ENCODE measurements around the gene TMEM92. TPM values are rescaled to one million over a fixed set of nuclear protein-coding genes. Genes with fewer than 3 reads are reported as not detected.
"Not testable (repeated sequence)": the region's sequence is repeated elsewhere in the genome, so short reads cannot be mapped to it uniquely, and the experiment has no call there.

Gene TMEM92
- total RNA-seq, 2 donors from 2014 or later = 3.4 to 9.4 TPM

GRCh38 chr17:50314456-50315011 is 40.3 kb downstream of the TMEM92 start:
- DNase-seq (no peak), ATAC-seq (no peak)
- intact Hi-C loops (cut with DNase I, micrococcal nuclease) = no loop called here

- no peak for ATAC-seq
- DNase-seq = no peak
- intact Hi-C loops (cut with DNase I, micrococcal nuclease) = no loop called here
Observed at GRCh38 chr17:50316016-50316587, 41.8 kb downstream of the TMEM92 start.

GRCh38 chr17:50316660-50317059 is 42.4 kb downstream of the TMEM92 start:
- ATAC-seq; intact Hi-C loops (cut with DNase I, micrococcal nuclease); DNase-seq: not testable (repeated sequence)

GRCh38 chr17:50317121-50317520 is 42.9 kb downstream of the TMEM92 start:
- no peak for DNase-seq
- no peak for ATAC-seq
- intact Hi-C loops (cut with DNase I, micrococcal nuclease) = no loop called here

- ATAC-seq = no peak
- intact Hi-C loops (cut with DNase I, micrococcal nuclease) = no loop called here
- no peak for DNase-seq
Observed at GRCh38 chr17:50318501-50319285, 44.4 kb downstream of the TMEM92 start.

- intact Hi-C loops (cut with DNase I, micrococcal nuclease) = no loop called here
- ATAC-seq (no peak), DNase-seq (no peak)
Observed at GRCh38 chr17:50319306-50320004, 45.2 kb downstream of the TMEM92 start.

- no peak for ATAC-seq
- intact Hi-C loops (cut with DNase I, micrococcal nuclease) = no loop called here
- no peak for DNase-seq
Observed at GRCh38 chr17:50322271-50322670, 48.0 kb downstream of the TMEM92 start.

GRCh38 chr17:50323060-50323459 is 48.8 kb downstream of the TMEM92 start:
- no peak for ATAC-seq
- intact Hi-C loops (cut with DNase I, micrococcal nuclease) = no loop called here
- no peak for DNase-seq

GRCh38 chr17:50325906-50326305 is 51.6 kb downstream of the TMEM92 start:
- intact Hi-C loops (cut with DNase I, micrococcal nuclease) = no loop called here
- ATAC-seq (no peak), DNase-seq (no peak)

GRCh38 chr17:50326831-50327364 is 52.6 kb downstream of the TMEM92 start:
- intact Hi-C loops (cut with DNase I, micrococcal nuclease) = no loop called here
- ATAC-seq (no peak), DNase-seq (no peak)

- no peak for DNase-seq
- no peak for ATAC-seq
- intact Hi-C loops (cut with DNase I, micrococcal nuclease) = no loop called here
Observed at GRCh38 chr17:50328363-50329325, 54.4 kb downstream of the TMEM92 start.

- DNase-seq = no peak
- intact Hi-C loops (cut with DNase I, micrococcal nuclease) = no loop called here
- ATAC-seq = no peak
Observed at GRCh38 chr17:50329716-50330115, 55.5 kb downstream of the TMEM92 start.

GRCh38 chr17:50330151-50330775 is 56.0 kb downstream of the TMEM92 start:
- DNase-seq (no peak), ATAC-seq (no peak)
- intact Hi-C loops (cut with DNase I, micrococcal nuclease) = no loop called here

Other genes with a start within 250 kb of the TMEM92 start
- gene ITGA3, start 218.4 kb upstream of the TMEM92 start, total RNA-seq = 100 to 1,000 TPM; 130 to 170 TPM
- 10 to 100 TPM; 59.5 to 71.4 TPM for gene PDK2, start 179.1 kb upstream of the TMEM92 start, total RNA-seq
- gene SAMD14, start 144.3 kb upstream of the TMEM92 start, total RNA-seq = under 1 TPM; 0.70 to 0.92 TPM
- 10 to 100 TPM; 30.6 to 34.3 TPM for gene PPP1R9B, start 123.8 kb upstream of the TMEM92 start, total RNA-seq
- gene SGCA, start 108.5 kb upstream of the TMEM92 start, total RNA-seq = 1 to 10 TPM in 1 of 2 donors, under 1 TPM in 1; 0.31 to 4.7 TPM
- gene COL1A1, start 72.8 kb upstream of the TMEM92 start, total RNA-seq = 10 to 100 TPM; 33.5 to 91.9 TPM
- 10 to 100 TPM; 18.1 to 20.2 TPM for gene XYLT2, start 71.7 kb downstream of the TMEM92 start, total RNA-seq
- gene MRPL27, start 98.7 kb downstream of the TMEM92 start, total RNA-seq = 10 to 100 TPM; 73.4 to 85.4 TPM
- 1 to 10 TPM in 1 of 2 donors, under 1 TPM in 1; 0.61 to 1.9 TPM for gene EME1, start 98.8 kb downstream of the TMEM92 start, total RNA-seq
- gene LRRC59, start 123.1 kb downstream of the TMEM92 start, total RNA-seq = 100 to 1,000 TPM; 113 to 155 TPM
- 100 to 1,000 TPM; 146 to 150 TPM for gene ACSF2, start 151.8 kb downstream of the TMEM92 start, total RNA-seq
- gene CHAD, start 194.4 kb downstream of the TMEM92 start, total RNA-seq = 1 to 10 TPM; 4.5 to 7.1 TPM
- gene RSAD1, start 204.4 kb downstream of the TMEM92 start, total RNA-seq = 10 to 100 TPM; 29.1 to 33.9 TPM
- gene MYCBPAP, start 234.0 kb downstream of the TMEM92 start, total RNA-seq = 1 to 10 TPM; 2.1 to 2.8 TPM

Measured in left colon (tissue), 2 donors.